HCT116 (cell line): ENCODE data around the gene SLC13A4. TPM values are rescaled to one million over a fixed set of nuclear protein-coding genes. Genes with fewer than 3 reads are reported as not detected.

ENCODE experiments used
- ATAC-seq: fragments of 200-7000 bp; cut with Tn5 transposase; 2 replicates; pipeline ENCODE4 v1.9.1; 2020; ENCODE audit warnings: mild to moderate bottlenecking, moderate library complexity
- BruUV-seq: library from RNA; stranded (reverse); fragments of 400-500 nt; replicated peaks from 2 replicates; lab custom pipeline; 2021; lab: Mats Ljungman, UMichigan
- CTCF ChIA-PET: fragments of 300-600 bp; sonication (Branson Sonifier 250); formaldehyde crosslinking; loops from one replicate; lab custom pipeline; 2021; ENCODE audit warnings: antibody characterized with exemption; lab: Charles Lee
- POLR2A ChIA-PET: fragments of 300-600, 350-600 bp; sonication (Branson Sonifier 250); formaldehyde crosslinking; loops from one replicate; lab custom pipeline; 2021; ENCODE audit warnings: antibody characterized with exemption; lab: Charles Lee
- RAD21 ChIA-PET, 2 experiments: fragments of 300-600 bp; sonication (Branson Sonifier 250); formaldehyde crosslinking; loops; one replicate each; lab custom pipeline; 2023; ENCODE audit warnings: low total read pairs in 2 of 2; ENCODE audit not compliant: uncharacterized antibody in 2 of 2, unreplicated experiment in 2 of 2, low non-redundant PET in 1 of 2; lab: Charles Lee
- DNase-seq: peaks from one replicate; pipeline ENCODE4 v3.0.0-alpha.2; 2010; ENCODE audit warnings: low read depth, low spot score
- H2AFZ ChIP-seq: fragments of 200-600 bp; shearing (Covaris generic), sonication (generic); 2 replicates; pipeline ENCODE4 v1.6.1; 2017; ENCODE audit warnings: low read depth, mixed run types, mixed read lengths, antibody characterized with exemption, low read length; ENCODE audit not compliant: poor library complexity, severe bottlenecking
- H3K27ac ChIP-seq: 2 replicates; pipeline ENCODE4 v1.5.1; 2012; ENCODE audit warnings: low read depth, low read length
- H3K27me3 ChIP-seq: fragments of 200-600 bp; sonication (generic); 2 replicates; pipeline ENCODE4 v1.6.1; 2016; ENCODE audit warnings: mixed run types, low read length, mixed read lengths; ENCODE audit not compliant: insufficient read depth
- H3K36me3 ChIP-seq, 2 experiments: fragments of 200-500 bp in 1 of 2; fragments of 200-600 bp in 1 of 2; sonication (Bioruptor generic) in 1 of 2; sonication (generic) in 1 of 2; 2 replicates each; pipeline versions ENCODE4 v1.5.1 to v1.6.1; 2014 to 2016; ENCODE audit warnings: low read length in 2 of 2, inconsistent platforms in 1 of 2, mixed read lengths in 1 of 2, mixed run types in 1 of 2; ENCODE audit not compliant: insufficient read depth in 2 of 2, control insufficient read depth in 1 of 2
- H3K4me1 ChIP-seq, 2 experiments: fragments of 200-600 bp in 1 of 2; sonication (generic) in 1 of 2; 2 replicates each; pipeline versions ENCODE4 v1.5.1 to v1.6.1; 2012 to 2017; ENCODE audit warnings: low read length in 2 of 2, inconsistent platforms in 1 of 2, mild to moderate bottlenecking in 1 of 2, mixed read lengths in 1 of 2, mixed run types in 1 of 2, moderate library complexity in 1 of 2; ENCODE audit not compliant: insufficient read depth in 2 of 2, control insufficient read depth in 1 of 2
- H3K4me2 ChIP-seq: fragments of 200-600 bp; sonication (generic); 2 replicates; pipeline ENCODE4 v1.6.1; 2017; ENCODE audit warnings: mixed run types, low read length, mixed read lengths
- H3K4me3 ChIP-seq, 2 experiments: fragments of 200-600 bp in 1 of 2; sonication (generic) in 1 of 2; replicated peaks in 1 of 2; 2 replicates each; pipeline ENCODE4 v1.5.1; 2011 to 2016; ENCODE audit warnings: low read length in 2 of 2, control low read depth in 1 of 2, low read depth in 1 of 2, mild to moderate bottlenecking in 1 of 2, mixed read lengths in 1 of 2, mixed run types in 1 of 2
- H3K79me2 ChIP-seq: fragments of 200-600 bp; sonication (generic); 2 replicates; pipeline ENCODE4 v1.6.1; 2017; ENCODE audit warnings: mild to moderate bottlenecking, mixed run types, low read length, moderate library complexity, mixed read lengths; ENCODE audit not compliant: insufficient read depth
- H3K9ac ChIP-seq: fragments of 200-600 bp; sonication (generic); 2 replicates; pipeline ENCODE4 v1.6.1; 2016; ENCODE audit warnings: low read length, mixed read lengths
- H3K9me2 ChIP-seq: fragments of 200-600 bp; sonication (generic), shearing (Covaris generic); 2 replicates; pipeline ENCODE4 v1.6.1; 2017; ENCODE audit warnings: mixed run types, mild to moderate bottlenecking, moderate library complexity; ENCODE audit not compliant: insufficient read depth
- H3K9me3 ChIP-seq, 2 experiments: fragments of 200-500 bp in 1 of 2; fragments of 200-600 bp in 1 of 2; sonication (Bioruptor generic) in 1 of 2; sonication (generic) in 1 of 2; 2 replicates each; pipeline ENCODE4 v1.6.1; 2014 to 2017; ENCODE audit warnings: low read length in 2 of 2, mixed read lengths in 2 of 2, inconsistent platforms in 1 of 2, low read depth in 1 of 2, mild to moderate bottlenecking in 1 of 2, mixed run types in 1 of 2, moderate library complexity in 1 of 2; ENCODE audit not compliant: control insufficient read depth in 1 of 2, insufficient read depth in 1 of 2
- H4K20me1 ChIP-seq: fragments of 200-600 bp; sonication (generic), shearing (Covaris generic); 2 replicates; pipeline ENCODE4 v1.6.1; 2017; ENCODE audit warnings: mixed run types, mild to moderate bottlenecking, moderate library complexity; ENCODE audit not compliant: insufficient read depth
- POLR2AphosphoS5 ChIP-seq: IDR thresholded peaks from 2 replicates; pipeline ENCODE4 v1.6.1; 2011; ENCODE audit warnings: mild to moderate bottlenecking, low read depth, low read length, moderate library complexity
- SIN3A ChIP-seq: IDR thresholded peaks from 2 replicates; pipeline ENCODE4 v1.6.1; 2012; ENCODE audit warnings: low read depth
- TCF7L2 ChIP-seq: IDR thresholded peaks from 2 replicates; pipeline ENCODE4 v1.7.0; 2011; ENCODE audit warnings: borderline replicate concordance, inconsistent platforms; ENCODE audit not compliant: insufficient read depth, insufficient read length; ENCODE audit errors: extremely low read depth
- YY1 ChIP-seq: IDR thresholded peaks from 2 replicates; pipeline ENCODE4 v1.6.1; 2011; ENCODE audit warnings: low read length, low read depth, moderate library complexity, mild to moderate bottlenecking; ENCODE audit not compliant: insufficient replicate concordance; ENCODE audit errors: extremely low read depth
- ZFX ChIP-seq: fragments of 450-650 bp; IDR thresholded peaks from 2 replicates; pipeline ENCODE4 v1.6.1; 2017
- intact Hi-C: fragments of 100-400 bp; cut with micrococcal nuclease; formaldehyde crosslinking; loops from 2 replicates; pipeline ENCODE4 v1.10.0; 2022
- total RNA-seq: library from RNA; stranded (reverse); gene quantifications from one replicate; pipeline ENCODE4 v1.2.1, GENCODE V29; 2021; ENCODE audit not compliant: unreplicated experiment
- TF ChIP-seq, protein P1 (sequence below): IDR thresholded peaks from 2 replicates; pipeline ENCODE4 v1.6.1; 2012
- TF ChIP-seq, protein P2 (sequence below): IDR thresholded peaks from 2 replicates; pipeline ENCODE4 v1.6.1; 2012; ENCODE audit warnings: low read depth

SLC13A4 gene
- total RNA-seq, 1 experiment from 2014 or later, result 0.30 TPM

DNA sequence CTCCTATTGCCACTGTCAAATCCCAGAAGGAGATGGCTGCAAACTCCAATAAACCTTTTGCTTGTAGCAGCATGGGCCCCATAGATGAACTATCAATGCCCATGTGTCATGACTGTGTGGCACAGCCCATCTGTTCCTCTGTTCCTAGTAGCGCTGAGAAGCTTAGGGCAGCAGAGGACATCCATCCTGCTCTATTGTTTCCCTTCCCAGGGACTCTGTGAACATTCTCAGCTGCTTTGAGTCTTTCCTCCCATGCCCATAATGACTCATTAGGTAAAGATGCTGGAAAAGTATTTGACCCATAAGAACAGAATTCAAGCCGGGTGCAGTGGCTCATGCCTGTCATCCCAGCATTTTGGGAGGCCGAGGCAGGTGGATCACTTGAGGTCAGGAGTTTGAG lies 37.4 kb downstream of the SLC13A4 start:
- H3K9ac ChIP-seq, result no peak overlapping the region
- no peak overlapping the region for H3K27ac ChIP-seq
- no peak overlapping the region for H2AFZ ChIP-seq
- H3K9me3 ChIP-seq, result no peaks in the 10 kb centered on the region
- no peak for ATAC-seq
- ChIA-PET CTCF (interaction anchor here (0.9 kb wide), 1 partner anchor 18 kb away, joined by 3 read pairs; no protein-coding TSS in a partner anchor), POLR2A (no interaction called here), RAD21 (no interaction called here)
- no peaks in the 10 kb centered on the region for H3K36me3 ChIP-seq
- no peak for DNase-seq
- no peaks in the 10 kb centered on the region for H3K79me2 ChIP-seq
- intact Hi-C loops, result no loop called here
- peaks cover 0 to 7% of the 10 kb centered on the region in 2 experiments; a peak in 1 of 4 replicates for H3K4me1 ChIP-seq
- H3K4me2 ChIP-seq, result no peak overlapping the region
- no peak overlapping the region for H3K4me3 ChIP-seq
- TF ChIP-seq, protein P1, sequence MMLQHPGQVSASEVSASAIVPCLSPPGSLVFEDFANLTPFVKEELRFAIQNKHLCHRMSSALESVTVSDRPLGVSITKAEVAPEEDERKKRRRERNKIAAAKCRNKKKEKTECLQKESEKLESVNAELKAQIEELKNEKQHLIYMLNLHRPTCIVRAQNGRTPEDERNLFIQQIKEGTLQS, result no peak
- no peak for TF ChIP-seq TCF7L2
- TF ChIP-seq YY1, result no peak
- TF ChIP-seq, protein P2, sequence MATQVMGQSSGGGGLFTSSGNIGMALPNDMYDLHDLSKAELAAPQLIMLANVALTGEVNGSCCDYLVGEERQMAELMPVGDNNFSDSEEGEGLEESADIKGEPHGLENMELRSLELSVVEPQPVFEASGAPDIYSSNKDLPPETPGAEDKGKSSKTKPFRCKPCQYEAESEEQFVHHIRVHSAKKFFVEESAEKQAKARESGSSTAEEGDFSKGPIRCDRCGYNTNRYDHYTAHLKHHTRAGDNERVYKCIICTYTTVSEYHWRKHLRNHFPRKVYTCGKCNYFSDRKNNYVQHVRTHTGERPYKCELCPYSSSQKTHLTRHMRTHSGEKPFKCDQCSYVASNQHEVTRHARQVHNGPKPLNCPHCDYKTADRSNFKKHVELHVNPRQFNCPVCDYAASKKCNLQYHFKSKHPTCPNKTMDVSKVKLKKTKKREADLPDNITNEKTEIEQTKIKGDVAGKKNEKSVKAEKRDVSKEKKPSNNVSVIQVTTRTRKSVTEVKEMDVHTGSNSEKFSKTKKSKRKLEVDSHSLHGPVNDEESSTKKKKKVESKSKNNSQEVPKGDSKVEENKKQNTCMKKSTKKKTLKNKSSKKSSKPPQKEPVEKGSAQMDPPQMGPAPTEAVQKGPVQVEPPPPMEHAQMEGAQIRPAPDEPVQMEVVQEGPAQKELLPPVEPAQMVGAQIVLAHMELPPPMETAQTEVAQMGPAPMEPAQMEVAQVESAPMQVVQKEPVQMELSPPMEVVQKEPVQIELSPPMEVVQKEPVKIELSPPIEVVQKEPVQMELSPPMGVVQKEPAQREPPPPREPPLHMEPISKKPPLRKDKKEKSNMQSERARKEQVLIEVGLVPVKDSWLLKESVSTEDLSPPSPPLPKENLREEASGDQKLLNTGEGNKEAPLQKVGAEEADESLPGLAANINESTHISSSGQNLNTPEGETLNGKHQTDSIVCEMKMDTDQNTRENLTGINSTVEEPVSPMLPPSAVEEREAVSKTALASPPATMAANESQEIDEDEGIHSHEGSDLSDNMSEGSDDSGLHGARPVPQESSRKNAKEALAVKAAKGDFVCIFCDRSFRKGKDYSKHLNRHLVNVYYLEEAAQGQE, result no peak
- TF ChIP-seq ZFX, result no peak
- no peak for TF ChIP-seq POLR2AphosphoS5
- TF ChIP-seq SIN3A, result no peak
- H4K20me1 ChIP-seq, result no peaks in the 10 kb centered on the region
- H3K27me3 ChIP-seq, result no peaks in the 10 kb centered on the region
- no TSS peak for BruUV-seq
- no peaks in the 10 kb centered on the region for H3K9me2 ChIP-seq
